Activated naive CD4-positive, alpha-beta T cell treated with anti-CD3 and anti-CD28 coated beads, Interleukin-2, amount 50 U/mL, for 72 hours (primary cell): ENCODE measurements around the gene PSMB7. TPM values are rescaled to one million over a fixed set of nuclear protein-coding genes. Genes with fewer than 3 reads are reported as not detected.

Experiments
- ATAC-seq, 2 donors: fragments of 150-1000 bp; cut with Tn5 transposase; 2 replicates each; pipeline ENCODE4 v1.10.0; 2021; ENCODE audit warnings: mild to moderate bottlenecking in 2 of 2, moderate library complexity in 2 of 2
- DNase-seq, 2 donors: peaks; one replicate each; pipeline ENCODE4 v3.0.0; 2021 to 2022; ENCODE audit warnings: low spot score in 2 of 2
- H3K27ac Mint-ChIP-seq, 2 donors: one replicate each; pipeline ENCODE4 v1.8.0; 2022; ENCODE audit warnings: mild to moderate bottlenecking in 2 of 2, mixed read lengths in 2 of 2
- H3K36me3 Mint-ChIP-seq, 2 donors: one replicate each; pipeline ENCODE4 v1.8.0; 2022; ENCODE audit warnings: mixed read lengths in 2 of 2
- H3K9me3 Mint-ChIP-seq, 2 donors: one replicate each; pipeline ENCODE4 v1.8.0; 2022; ENCODE audit warnings: mixed read lengths in 2 of 2
- total RNA-seq, 2 donors: library from RNA; stranded (reverse); gene quantifications; one replicate each; pipeline ENCODE4 v1.2.3, GENCODE V29; 2022

PSMB7 gene
- total RNA-seq, 2 donors from 2014 or later: 158 to 167 TPM

- no peak for ATAC-seq
- H3K9me3 Mint-ChIP-seq: no peaks in the 10 kb centered on the region
- no peak for DNase-seq
- H3K36me3 Mint-ChIP-seq: peaks cover 4 to 8% of the 10 kb centered on the region in 2 donors
- no peak overlapping the region for H3K27ac Mint-ChIP-seq
Measured at GRCh38 chr9:124337562-124337961, 77.7 kb downstream of the PSMB7 start.

DNA sequence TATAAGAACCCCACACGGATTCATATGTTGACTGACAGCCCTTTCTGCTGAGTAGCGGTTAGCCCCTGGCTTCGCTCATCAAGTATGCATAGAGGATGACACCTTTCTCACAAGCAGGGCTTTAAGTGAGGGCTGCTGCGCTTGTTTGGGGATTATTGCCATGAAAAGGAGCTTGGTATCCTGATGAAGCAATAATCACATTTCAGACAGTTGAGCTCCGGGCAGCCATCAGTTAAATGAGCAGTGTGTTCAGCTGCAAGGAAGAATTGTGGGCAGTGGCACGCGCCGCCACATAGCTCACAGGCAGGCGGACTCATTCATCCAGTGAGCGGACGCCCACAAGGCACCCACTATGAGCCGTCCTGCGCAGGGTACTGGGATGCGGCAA lies 79.9 kb downstream of the PSMB7 start:
- ATAC-seq: no peak
- Mint-ChIP-seq H3K27ac (no peak overlapping the region), H3K9me3 (no peaks in the 10 kb centered on the region)

GRCh38 chr9:124334568-124335319 lies 80.5 kb downstream of the PSMB7 start:
- Mint-ChIP-seq H3K36me3 (peaks cover 4 to 8% of the 10 kb centered on the region in 2 donors), H3K9me3 (no peaks in the 10 kb centered on the region), H3K27ac (no peak overlapping the region)
- ATAC-seq (no peak), DNase-seq (no peak)

More for the DNA sequence above, 79.9 kb downstream of the PSMB7 start:
- no peak for DNase-seq
- H3K36me3 Mint-ChIP-seq: peaks cover 4 to 8% of the 10 kb centered on the region in 2 donors

DNA sequence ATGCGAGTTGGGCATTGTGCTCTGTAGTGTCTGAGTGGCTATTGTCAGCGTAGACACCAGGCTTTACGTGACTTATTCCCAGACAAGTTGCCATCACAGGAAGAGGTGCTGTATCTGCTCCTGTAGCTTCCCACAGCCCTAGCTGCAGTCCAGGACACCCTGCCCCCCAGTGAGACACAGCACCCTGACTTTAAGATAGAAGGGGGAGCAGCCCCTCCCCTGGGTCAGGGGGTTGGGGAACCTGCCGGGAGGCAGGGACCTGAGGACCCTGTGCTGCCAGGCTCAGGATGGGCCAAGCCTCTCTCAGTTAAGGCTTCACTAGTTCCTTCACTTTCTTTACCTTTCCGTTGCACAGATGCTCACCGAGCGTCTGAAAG lies 82.1 kb downstream of the PSMB7 start:
- ATAC-seq (no peak), DNase-seq (no peak)
- Mint-ChIP-seq H3K36me3 (peaks cover 0 to 2% of the 10 kb centered on the region in 2 donors), H3K27ac (no peak overlapping the region), H3K9me3 (no peaks in the 10 kb centered on the region)

- no peak for ATAC-seq
- no peak for DNase-seq
- Mint-ChIP-seq H3K36me3 (no peaks in the 10 kb centered on the region), H3K9me3 (no peaks in the 10 kb centered on the region), H3K27ac (no peak overlapping the region)
Measured at GRCh38 chr9:124332361-124333202, 82.7 kb downstream of the PSMB7 start.

- ATAC-seq (no peak), DNase-seq (no peak)
- Mint-ChIP-seq H3K27ac (no peak overlapping the region), H3K9me3 (no peaks in the 10 kb centered on the region), H3K36me3 (no peaks in the 10 kb centered on the region)
Measured at GRCh38 chr9:124331580-124331979, 83.7 kb downstream of the PSMB7 start.

DNA sequence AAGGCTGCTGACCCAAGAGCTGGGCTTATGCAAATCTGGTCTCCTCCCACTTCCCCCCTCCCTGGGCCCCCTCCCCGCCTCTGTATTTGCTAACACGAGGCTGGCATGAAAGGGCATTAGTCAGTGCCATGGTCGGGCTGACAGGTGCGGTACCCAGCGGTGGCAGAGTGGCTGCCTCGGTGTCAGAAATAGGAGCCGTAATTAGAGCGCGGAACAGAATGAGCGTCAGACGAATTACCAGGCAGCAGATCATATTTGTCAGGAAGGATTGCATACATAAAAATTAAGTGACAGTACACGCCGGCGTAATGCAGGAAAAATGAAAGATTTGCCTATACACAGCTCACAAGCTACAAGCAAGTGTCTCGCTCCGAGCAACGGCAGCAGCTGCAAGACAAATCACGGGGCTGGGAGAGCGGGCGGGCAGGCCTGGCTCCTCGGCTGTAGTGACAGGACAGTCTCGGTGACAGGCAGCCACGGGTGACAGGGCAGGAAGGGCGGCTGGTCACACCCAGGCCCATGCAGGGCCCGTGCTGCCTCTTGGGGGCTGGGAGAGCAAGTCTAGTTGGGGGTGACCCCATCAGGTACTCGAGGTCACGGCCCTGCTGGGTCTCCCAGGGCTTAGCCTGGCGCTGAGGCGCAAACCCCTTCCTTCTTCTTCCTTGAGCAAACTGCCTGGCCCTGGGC lies 85.1 kb downstream of the PSMB7 start:
- no peaks in the 10 kb centered on the region for H3K36me3 Mint-ChIP-seq
- H3K9me3 Mint-ChIP-seq: no peaks in the 10 kb centered on the region
- DNase-seq (no peak), ATAC-seq (no peak)
- no peak overlapping the region for H3K27ac Mint-ChIP-seq

GRCh38 chr9:124329206-124329792 lies 85.9 kb downstream of the PSMB7 start:
- Mint-ChIP-seq H3K27ac (peak overlapping the region in 1 of 2 donors; percentile 33), H3K9me3 (no peaks in the 10 kb centered on the region), H3K36me3 (no peaks in the 10 kb centered on the region)
- DNase-seq (no peak), ATAC-seq (no peak)

- H3K27ac Mint-ChIP-seq: no peak overlapping the region
- DNase-seq: no peak
- H3K9me3 Mint-ChIP-seq: no peaks in the 10 kb centered on the region
- no peaks in the 10 kb centered on the region for H3K36me3 Mint-ChIP-seq
- no peak for ATAC-seq
Measured at GRCh38 chr9:124328285-124328684, 87.0 kb downstream of the PSMB7 start.

DNA sequence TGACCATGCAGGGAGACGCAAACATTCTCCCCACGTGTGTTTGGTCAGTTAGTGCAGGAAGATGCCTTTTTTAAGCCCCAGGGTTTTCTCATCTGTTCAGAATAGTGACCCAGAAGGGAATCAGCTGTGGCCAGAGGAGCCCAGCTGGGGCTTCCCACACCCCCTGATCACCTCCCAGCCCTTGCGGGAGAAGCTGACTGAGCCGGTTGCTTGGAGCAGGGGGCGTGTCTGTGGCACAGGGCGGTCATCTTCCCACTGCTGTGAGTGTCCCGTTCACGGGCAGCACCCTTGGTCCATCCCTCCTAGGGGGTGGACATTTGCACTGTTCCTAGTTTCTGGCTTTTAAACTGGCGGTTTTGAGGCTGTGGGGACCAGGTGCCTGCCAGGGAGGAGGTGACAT lies 87.8 kb downstream of the PSMB7 start:
- H3K36me3 Mint-ChIP-seq: no peaks in the 10 kb centered on the region
- ATAC-seq: no peak
- no peak overlapping the region for H3K27ac Mint-ChIP-seq
- no peak for DNase-seq
- no peaks in the 10 kb centered on the region for H3K9me3 Mint-ChIP-seq

DNA sequence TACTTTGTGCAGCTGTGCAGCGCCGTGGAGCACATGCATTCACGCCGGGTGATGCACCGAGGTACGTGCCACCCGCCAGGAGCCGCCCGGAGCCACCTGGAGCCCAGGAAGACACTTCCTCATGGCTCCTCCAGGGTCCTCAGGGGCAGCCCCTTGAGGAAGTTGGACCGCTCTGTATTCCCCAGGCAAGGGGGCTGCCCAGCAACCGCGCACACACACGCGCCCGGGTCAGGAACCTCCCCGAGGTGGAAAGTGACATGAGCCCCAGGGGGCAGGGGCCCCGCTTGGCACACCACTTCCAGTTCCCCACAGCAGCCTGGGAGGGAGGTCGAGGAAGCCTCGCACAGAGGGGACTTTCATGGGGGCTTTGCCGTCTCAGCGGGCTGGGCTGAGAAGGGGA lies 88.9 kb downstream of the PSMB7 start:
- ATAC-seq: no peak
- no peak for DNase-seq
- Mint-ChIP-seq H3K27ac (no peak overlapping the region), H3K36me3 (no peaks in the 10 kb centered on the region), H3K9me3 (no peaks in the 10 kb centered on the region)

DNA sequence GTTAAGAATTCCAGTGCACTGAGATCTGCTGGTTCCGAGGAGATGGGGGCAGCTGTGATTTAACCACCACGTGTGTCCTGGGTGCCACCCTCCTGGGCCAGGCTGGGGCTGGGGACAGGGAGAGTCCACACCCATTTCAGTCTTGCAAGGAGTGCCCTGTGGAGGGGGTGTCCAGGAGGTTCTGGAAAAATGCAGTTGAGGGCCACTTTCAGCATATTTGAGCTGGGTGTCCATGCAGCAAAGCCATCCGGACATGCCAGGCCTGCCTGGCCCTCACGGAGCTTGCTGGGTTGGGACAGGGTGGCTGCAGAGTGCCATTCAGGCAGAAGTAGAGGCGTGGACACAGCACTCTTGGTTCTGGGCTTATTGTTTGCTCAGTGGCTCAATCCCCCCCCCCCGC lies 89.4 kb downstream of the PSMB7 start:
- no peak for DNase-seq
- Mint-ChIP-seq H3K9me3 (no peaks in the 10 kb centered on the region), H3K27ac (no peak overlapping the region), H3K36me3 (no peaks in the 10 kb centered on the region)
- ATAC-seq: no peak

DNA sequence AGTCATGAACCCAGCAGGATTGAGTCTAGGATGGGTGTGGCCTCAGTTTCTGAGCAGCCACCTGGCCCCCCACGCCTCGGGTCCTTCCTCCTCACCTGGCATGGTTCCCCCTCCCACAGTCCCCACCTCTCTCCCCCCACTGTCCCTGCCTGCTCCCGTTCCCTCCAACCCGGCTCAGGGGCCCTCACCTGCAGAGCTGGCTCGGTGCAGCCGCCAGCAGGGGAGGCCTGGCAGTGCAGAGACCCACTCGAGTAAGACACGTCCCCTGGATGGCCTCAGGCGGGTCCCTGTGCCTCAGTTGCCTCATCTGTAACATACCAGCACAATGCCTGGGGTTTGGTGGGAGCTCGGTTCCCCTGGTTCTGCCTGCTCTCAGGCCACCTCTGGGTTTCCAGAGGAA lies 91.3 kb downstream of the PSMB7 start:
- ATAC-seq: no peak
- H3K36me3 Mint-ChIP-seq: no peaks in the 10 kb centered on the region
- H3K27ac Mint-ChIP-seq: no peak overlapping the region
- DNase-seq: no peak
- H3K9me3 Mint-ChIP-seq: no peaks in the 10 kb centered on the region

- ATAC-seq: no peak
- DNase-seq: no peak
Measured at GRCh38 chr9:124322618-124323432, 92.4 kb downstream of the PSMB7 start.

DNA sequence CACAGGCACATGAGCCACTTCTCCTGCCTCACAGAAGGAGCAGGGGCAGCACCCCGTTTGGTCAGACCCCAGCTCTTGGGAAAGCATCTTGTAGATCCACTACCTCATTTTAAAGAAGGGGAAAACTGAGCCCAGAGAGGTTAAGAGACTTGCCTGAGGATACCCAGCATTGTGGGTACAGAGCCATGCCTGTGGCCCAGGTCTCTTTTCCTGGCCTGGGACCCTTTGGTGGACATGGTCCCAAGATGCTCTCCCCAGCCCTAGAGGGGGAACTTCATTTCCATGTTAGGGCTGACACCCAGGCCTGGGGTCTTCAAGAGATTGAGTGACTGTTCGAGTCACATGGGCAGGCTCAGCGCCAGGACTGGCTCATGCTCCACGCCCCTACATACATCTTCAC lies 93.3 kb downstream of the PSMB7 start:
- Mint-ChIP-seq H3K36me3 (no peaks in the 10 kb centered on the region), H3K9me3 (no peaks in the 10 kb centered on the region), H3K27ac (no peak overlapping the region)
- DNase-seq (no peak), ATAC-seq (no peak)

More at GRCh38 chr9:124322618-124323432, 92.4 kb downstream of the PSMB7 start:
- no peak overlapping the region for H3K27ac Mint-ChIP-seq
- H3K36me3 Mint-ChIP-seq: no peaks in the 10 kb centered on the region
- H3K9me3 Mint-ChIP-seq: no peaks in the 10 kb centered on the region

DNA sequence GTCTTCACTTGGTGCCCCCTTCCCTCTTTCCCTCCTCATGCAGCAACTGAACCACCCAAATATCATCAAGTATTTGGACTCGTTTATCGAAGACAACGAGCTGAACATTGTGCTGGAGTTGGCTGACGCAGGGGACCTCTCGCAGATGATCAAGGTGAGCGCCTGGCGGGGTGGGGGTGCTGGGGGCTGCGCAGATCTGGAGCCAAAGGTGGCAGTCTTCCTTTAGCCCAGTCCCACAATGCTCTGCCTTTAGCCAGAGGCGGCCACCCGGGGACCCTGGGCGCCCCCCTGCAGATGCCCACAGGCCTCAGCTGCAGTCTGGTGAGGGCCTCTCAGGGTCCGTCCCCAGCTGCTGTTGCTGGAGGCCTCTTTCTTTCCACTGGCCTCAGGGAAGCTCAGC lies 93.8 kb downstream of the PSMB7 start:
- no peak for DNase-seq
- ATAC-seq: no peak
- Mint-ChIP-seq H3K9me3 (no peaks in the 10 kb centered on the region), H3K27ac (no peak overlapping the region), H3K36me3 (no peaks in the 10 kb centered on the region)
